GM18873 (cell line): ENCODE results near the gene FAM20B.
"Not testable (repeated sequence)": the region's sequence is repeated elsewhere in the genome, so short reads cannot be mapped to it uniquely, and the experiment has no call there.

Experiments
- ATAC-seq: cut with Tn5 transposase; IDR thresholded peaks from one replicate; pipeline ENCODE4 v1.9.1; 2021; ENCODE audit warnings: mild to moderate bottlenecking, moderate library complexity, moderate number of reproducible peaks; ENCODE audit not compliant: unreplicated experiment, low FRiP score

Gene FAM20B

GRCh38 chr1:179025125-179025974 lies at the start of gene FAM20B:
FAM20B (plus strand) TSS chr1:179025894; CDS start chr1:179043848, 17,954 bp downstream.
- ATAC-seq = peak; percentile 63

GRCh38 chr1:178976541-178976940 lies 49.2 kb upstream of the FAM20B start:
- ATAC-seq = no peak

- ATAC-seq = no peak
These were observed 39.5 kb upstream of the FAM20B start for GRCh38 chr1:178986204-178986603.

GRCh38 chr1:178988198-178988597 lies 37.5 kb upstream of the FAM20B start:
- not testable (repeated sequence) for ATAC-seq

GRCh38 chr1:178993559-178993958 lies 32.1 kb upstream of the FAM20B start:
- ATAC-seq = no peak

GRCh38 chr1:178997428-178997827 lies 28.3 kb upstream of the FAM20B start:
- ATAC-seq = no peak

GRCh38 chr1:178998295-178998694 lies 27.4 kb upstream of the FAM20B start:
- ATAC-seq = no peak

GRCh38 chr1:178999061-178999460 lies 26.6 kb upstream of the FAM20B start:
- ATAC-seq = no peak

GRCh38 chr1:179001451-179001850 lies 24.2 kb upstream of the FAM20B start:
- ATAC-seq = no peak

GRCh38 chr1:179002064-179002463 lies 23.6 kb upstream of the FAM20B start:
- ATAC-seq = not testable (repeated sequence)

- ATAC-seq = no peak
These were observed 22.9 kb upstream of the FAM20B start for GRCh38 chr1:179002552-179003345.

- no peak for ATAC-seq
These were observed 22.1 kb upstream of the FAM20B start for GRCh38 chr1:179003512-179004066.

- no peak for ATAC-seq
These were observed 18.5 kb upstream of the FAM20B start for GRCh38 chr1:179007233-179007632.

GRCh38 chr1:179010671-179011070 lies 15.0 kb upstream of the FAM20B start:
- ATAC-seq = no peak

- ATAC-seq = no peak
These were observed 13.7 kb upstream of the FAM20B start for GRCh38 chr1:179012038-179012437.

- no peak for ATAC-seq
These were observed 11.6 kb upstream of the FAM20B start for GRCh38 chr1:179014123-179014522.

- ATAC-seq = no peak
These were observed 10.3 kb upstream of the FAM20B start for GRCh38 chr1:179015396-179015795.

- ATAC-seq = no peak
These were observed 8.8 kb upstream of the FAM20B start for GRCh38 chr1:179016706-179017382.

- no peak for ATAC-seq
These were observed 8.0 kb upstream of the FAM20B start for GRCh38 chr1:179017383-179018326.

GRCh38 chr1:179021873-179022272 lies 3.8 kb upstream of the FAM20B start:
- no peak for ATAC-seq
